Gastroesophageal sphincter (tissue), 4 donors: ENCODE measurements around the gene DUSP3. TPM values are rescaled to one million over a fixed set of nuclear protein-coding genes. Genes with fewer than 3 reads are reported as not detected.
A peak's percentile ranks its signal among the peaks of the same experiment; 100 is the strongest.

Experiments used
- ATAC-seq: fragments of 150-250 bp; one replicate; pipeline ENCODE4 v1.9.1; 2016; ENCODE audit warnings: mild to moderate bottlenecking, moderate library complexity
- H3K27ac ChIP-seq, 4 donors: fragments of 200-600 bp; sonication (generic) in 3 of 4; 1 replicate in 3 of 4; 2 replicates in 1 of 4; pipeline ENCODE4 v1.5.1; 2016 to 2019
- H3K27me3 ChIP-seq: fragments of 200-600 bp; sonication (generic); one replicate; pipeline ENCODE4 v1.5.1; 2019
- H3K36me3 ChIP-seq, 2 donors: fragments of 200-600 bp; sonication (generic); one replicate each; pipeline ENCODE4 v1.5.1; 2019; ENCODE audit warnings: control low read depth in 1 of 2
- H3K4me1 ChIP-seq, 3 donors: fragments of 200-600 bp; sonication (generic); 1 replicate in 2 of 3; 2 replicates in 1 of 3; pipeline ENCODE4 v1.5.1; 2016 to 2019; ENCODE audit warnings: control low read depth in 2 of 3
- H3K4me3 ChIP-seq, 2 donors: fragments of 200-600 bp; sonication (generic); one replicate each; pipeline ENCODE4 v1.5.1; 2019; ENCODE audit warnings: mild to moderate bottlenecking in 1 of 2, moderate library complexity in 1 of 2
- H3K9me3 ChIP-seq, 3 donors: fragments of 200-600 bp; sonication (generic); one replicate each; pipeline ENCODE4 v1.5.1; 2017 to 2019; ENCODE audit warnings: control low read depth in 2 of 3
- CTCF ChIP-seq, 4 experiments: fragments of 200-600 bp in 2 of 4; fragments of 450-650 bp in 2 of 4; sonication (generic) in 1 of 4; IDR thresholded peaks; one replicate each; pipeline ENCODE4 v1.5.1; 2017 to 2019; ENCODE audit warnings: antibody characterized with exemption in 4 of 4, mild to moderate bottlenecking in 2 of 4, moderate library complexity in 2 of 4
- EP300 ChIP-seq: sonication (generic); formaldehyde crosslinking; IDR thresholded peaks from one replicate; pipeline ENCODE4 v1.6.1; 2017; ENCODE audit warnings: antibody characterized with exemption, mild to moderate bottlenecking
- POLR2A ChIP-seq, 2 donors: fragments of 450-650 bp; IDR thresholded peaks; one replicate each; pipeline ENCODE4 v1.6.1; 2017; ENCODE audit warnings: antibody characterized with exemption in 2 of 2, mild to moderate bottlenecking in 2 of 2, moderate library complexity in 1 of 2
- POLR2AphosphoS5 ChIP-seq: sonication (generic); formaldehyde crosslinking; IDR thresholded peaks from one replicate; pipeline ENCODE4 v1.6.1; 2017; ENCODE audit warnings: antibody characterized with exemption
- WGBS, 2 donors: methylation state at CpG; one replicate each; pipeline ENCODE4 v1.1.5; 2018; ENCODE audit warnings: low coverage in 1 of 2; 5-methylcytosine and 5-hydroxymethylcytosine counted together
- total RNA-seq, 4 donors: library from RNA; depleted of rRNA; stranded (reverse); fragments of >200 nt; gene quantifications; one replicate each; pipeline ENCODE4 v1.1.0, GENCODE V29; 2016

DUSP3 gene
- total RNA-seq, 4 donors from 2014 or later = 127 to 228 (median 154) TPM

GRCh38 chr17:43723697-43724359 lies 54.9 kb downstream of the DUSP3 start:
- no peak for ATAC-seq
- H3K36me3 ChIP-seq = no peaks in the 10 kb centered on the region
- no peak overlapping the region for H3K4me3 ChIP-seq
- no peak overlapping the region for H3K27ac ChIP-seq
- H3K4me1 ChIP-seq = peaks cover 0 to 6% (median 0%) of the 10 kb centered on the region in 3 donors
- H3K27me3 ChIP-seq = no peaks in the 10 kb centered on the region
- no peak for TF ChIP-seq POLR2A (IDR thresholded peaks at IDR 0.05)
- no peak for TF ChIP-seq CTCF (IDR thresholded peaks at IDR 0.05)
- no peak for TF ChIP-seq POLR2AphosphoS5
- no peak for TF ChIP-seq EP300
- no peaks in the 10 kb centered on the region for H3K9me3 ChIP-seq
- WGBS, 2 donors = 80 to 100% methylated on average over 3 to 4 of the region's 6 CpGs

- TF ChIP-seq EP300 (no peak), POLR2A (IDR thresholded peaks at IDR 0.05) (no peak), CTCF (IDR thresholded peaks at IDR 0.05) (no peak), POLR2AphosphoS5 (no peak)
- H3K9me3 ChIP-seq = no peaks in the 10 kb centered on the region
- no peak overlapping the region for H3K27ac ChIP-seq
- no peak overlapping the region for H3K4me3 ChIP-seq
- H3K36me3 ChIP-seq = no peaks in the 10 kb centered on the region
- no peak for ATAC-seq
- WGBS, 2 donors = 78 to 83% methylated on average over 3 to 7 of the region's 8 CpGs
- peaks cover 0 to 6% (median 0%) of the 10 kb centered on the region in 3 donors for H3K4me1 ChIP-seq
- H3K27me3 ChIP-seq = no peaks in the 10 kb centered on the region
Measured at GRCh38 chr17:43722870-43723665, 55.7 kb downstream of the DUSP3 start.

- ATAC-seq = no peak
- Histone ChIP-seq H3K36me3 (no peaks in the 10 kb centered on the region), H3K4me3 (no peak overlapping the region), H3K27me3 (no peaks in the 10 kb centered on the region), H3K9me3 (no peaks in the 10 kb centered on the region), H3K4me1 (peaks cover 0 to 6% (median 0%) of the 10 kb centered on the region in 3 donors), H3K27ac (no peak overlapping the region)
- 100% methylated on average over 2 of the region's 3 CpGs for WGBS, 2 donors
- TF ChIP-seq EP300 (no peak), POLR2AphosphoS5 (no peak), POLR2A (IDR thresholded peaks at IDR 0.05) (no peak), CTCF (IDR thresholded peaks at IDR 0.05) (no peak)
Measured at GRCh38 chr17:43722269-43722619, 56.5 kb downstream of the DUSP3 start.

- H3K4me3 ChIP-seq = no peak overlapping the region
- TF ChIP-seq POLR2A (IDR thresholded peaks at IDR 0.05) (no peak), CTCF (IDR thresholded peaks at IDR 0.05) (no peak), EP300 (no peak)
- H3K9me3 ChIP-seq = no peaks in the 10 kb centered on the region
- ATAC-seq = no peak
- no peaks in the 10 kb centered on the region for H3K36me3 ChIP-seq
- 89 to 100% methylated on average over 3 to 4 of the region's 4 CpGs for WGBS, 2 donors
- peak overlapping the region in 1 of 4 donors; percentile 96 for H3K27ac ChIP-seq
- H3K27me3 ChIP-seq = no peaks in the 10 kb centered on the region
- H3K4me1 ChIP-seq = peaks cover 0 to 6% (median 0%) of the 10 kb centered on the region in 3 donors
Measured at GRCh38 chr17:43721537-43722268, 57.1 kb downstream of the DUSP3 start.
